NCI-H1105 treated with DMSO at 0.1 percent for 48 hours (cell line): Measurements from ENCODE around the gene TBX1.
"Not testable (repeated sequence)": the region's sequence is repeated elsewhere in the genome, so short reads cannot be mapped to it uniquely, and the experiment has no call there.

ENCODE experiments used
- DNase-seq: peaks from one replicate; lab custom pipeline; 2025; lab: John Stamatoyannopoulos, UW

Gene TBX1

GRCh38 chr22:19765477-19766239 lies 5.1 kb downstream of the TBX1 start:
- DNase-seq = no peak

- no peak for DNase-seq
These were observed 5.6 kb downstream of the TBX1 start for GRCh38 chr22:19766240-19766510.

- DNase-seq = no peak
These were observed 6.2 kb downstream of the TBX1 start for GRCh38 chr22:19766511-19767426.

DNA sequence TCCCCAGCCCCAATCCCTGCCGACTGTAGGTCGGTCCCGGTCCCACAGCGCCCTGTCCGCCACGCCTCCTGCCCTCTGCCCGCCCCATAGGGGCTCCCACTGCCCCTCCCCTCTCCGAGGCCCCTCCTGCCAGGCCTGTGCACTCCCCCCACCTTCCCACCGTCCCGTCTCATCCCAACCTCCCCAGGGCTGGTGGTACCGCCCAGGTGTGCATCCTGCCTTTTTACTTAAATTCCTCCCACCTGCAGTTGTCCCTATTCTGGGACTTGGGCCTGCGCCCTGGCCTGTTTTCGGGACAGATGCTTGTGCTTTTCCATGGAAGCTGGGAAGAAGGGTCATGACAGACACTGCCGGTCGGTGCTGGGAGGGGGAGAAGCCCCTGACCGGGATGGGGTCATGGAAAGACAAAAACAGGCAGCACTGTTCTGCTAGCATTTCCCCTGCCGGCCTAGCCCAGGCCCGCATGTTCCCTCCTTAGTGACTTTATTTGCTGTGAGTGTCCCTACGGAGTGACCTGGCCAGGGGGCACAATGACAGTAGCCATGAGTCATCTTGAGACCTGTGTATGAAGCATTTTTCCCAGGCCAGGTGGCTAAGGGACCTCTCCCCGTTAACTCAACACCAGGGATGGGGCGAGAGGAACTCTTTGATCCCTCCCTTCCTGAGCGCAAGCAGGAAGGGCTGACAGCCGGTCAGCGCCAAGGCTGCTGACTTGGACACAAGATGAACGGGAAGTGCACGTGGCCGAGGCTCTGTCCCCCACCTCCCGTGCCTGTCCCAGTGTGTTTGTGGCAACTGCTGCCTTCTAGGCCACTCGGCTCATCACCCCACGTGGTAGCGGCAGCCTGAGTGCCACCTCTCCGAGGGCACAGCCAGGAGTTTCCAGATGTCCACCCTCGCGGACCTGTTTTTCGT lies 7.1 kb downstream of the TBX1 start:
- DNase-seq = no peak

- DNase-seq = no peak
These were observed 8.8 kb downstream of the TBX1 start for GRCh38 chr22:19769393-19769715.

DNA sequence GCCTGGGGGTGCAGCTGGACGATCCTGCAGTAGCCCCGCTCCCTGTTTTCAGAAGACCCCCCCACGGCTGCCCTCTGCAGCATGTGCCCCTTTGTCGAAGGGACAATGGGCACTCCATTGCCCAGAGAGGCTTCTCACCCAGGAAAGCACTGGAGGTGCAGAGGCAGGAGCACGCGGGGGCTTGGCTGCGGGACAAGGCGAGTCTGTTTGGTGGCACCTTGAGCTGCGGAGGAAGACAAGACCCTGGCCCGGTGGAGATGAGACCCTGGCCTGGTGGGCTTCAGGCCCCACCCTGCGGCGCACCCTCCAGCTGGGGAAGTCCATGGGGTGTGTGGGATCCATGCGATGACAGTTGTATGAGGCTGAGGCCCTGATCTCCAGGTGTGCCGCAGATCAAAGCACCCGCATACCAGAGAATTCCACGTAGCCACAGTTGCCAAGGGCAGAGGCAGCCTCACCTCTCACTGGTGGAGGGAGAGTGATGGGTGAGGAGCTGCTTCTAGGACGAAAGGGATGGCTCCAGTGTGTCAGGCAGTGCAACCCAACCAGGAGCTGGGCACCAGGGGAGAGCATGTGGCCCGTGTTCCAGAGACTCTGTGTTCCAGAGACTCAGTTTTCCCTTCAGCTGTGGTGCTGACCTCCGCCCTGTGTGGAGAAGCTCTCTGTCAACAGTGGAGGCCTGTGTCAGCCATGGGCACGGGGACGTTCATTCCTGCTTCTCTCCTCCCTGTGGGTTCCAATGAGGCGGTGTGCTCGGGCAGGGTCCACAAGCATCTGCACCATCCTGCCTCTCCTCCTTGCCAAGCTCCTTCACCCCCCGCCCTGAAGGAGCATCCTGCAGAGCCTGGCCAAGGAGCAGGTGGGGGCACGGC lies 10.0 kb downstream of the TBX1 start:
- no peak for DNase-seq

GRCh38 chr22:19772422-19772672 lies 11.8 kb downstream of the TBX1 start:
- no peak for DNase-seq

GRCh38 chr22:19772673-19773469 lies 12.3 kb downstream of the TBX1 start:
- DNase-seq = no peak

- no peak for DNase-seq
These were observed 13.0 kb downstream of the TBX1 start for GRCh38 chr22:19773470-19774040.

DNA sequence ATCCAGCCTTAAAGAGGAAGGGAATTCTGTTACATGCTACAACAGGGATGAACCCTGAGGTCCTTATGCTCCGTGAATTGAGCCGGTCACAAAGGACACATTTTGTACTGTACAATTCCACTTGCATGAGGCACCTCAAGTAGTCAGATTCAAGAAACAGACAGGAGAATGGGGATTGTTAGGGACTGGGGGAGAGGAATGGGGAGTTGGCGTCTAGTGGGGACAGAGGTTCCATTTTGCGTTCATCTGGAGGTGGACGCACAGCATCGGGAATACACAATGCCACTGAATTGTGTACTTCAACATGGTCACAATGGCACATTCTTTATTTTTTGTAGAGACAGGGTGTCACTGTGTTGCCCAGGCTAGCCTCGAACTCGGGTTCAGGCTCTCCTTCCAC lies 14.1 kb downstream of the TBX1 start:
- no peak for DNase-seq

GRCh38 chr22:19775496-19776325 lies 15.1 kb downstream of the TBX1 start:
- DNase-seq = no peak

- no peak for DNase-seq
These were observed 16.0 kb downstream of the TBX1 start for GRCh38 chr22:19776433-19777031.

- not testable (repeated sequence) for DNase-seq
These were observed 16.6 kb downstream of the TBX1 start for GRCh38 chr22:19777192-19777591.

- DNase-seq = no peak
These were observed 18.4 kb downstream of the TBX1 start for GRCh38 chr22:19779011-19779421.

DNA sequence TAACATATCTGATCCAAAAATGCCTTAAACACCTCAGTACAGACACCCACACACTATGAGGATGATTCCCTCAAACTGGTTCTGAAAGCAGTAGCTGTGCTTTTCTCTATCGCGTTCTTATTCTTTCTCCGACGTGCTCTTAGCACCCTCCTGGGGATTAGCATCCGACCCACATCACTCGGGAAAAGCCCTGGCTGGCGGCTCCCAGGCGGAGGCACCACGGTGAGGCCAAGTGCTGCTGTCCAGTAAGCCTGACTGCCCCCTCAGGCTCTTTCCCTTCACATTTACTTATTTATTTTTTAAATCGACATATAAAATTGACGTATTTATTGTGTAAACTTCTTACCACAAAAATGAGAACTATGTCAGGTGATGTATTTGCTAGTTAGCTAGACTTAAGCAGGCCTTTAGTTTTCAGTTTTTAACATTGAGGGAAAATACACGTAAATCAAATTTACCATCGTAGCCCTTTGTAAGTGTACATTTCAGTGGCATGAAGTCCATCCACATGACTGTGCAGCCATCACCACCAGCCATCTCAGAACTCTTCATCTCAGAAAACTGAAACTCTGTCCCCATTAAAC lies 19.2 kb downstream of the TBX1 start:
- no peak for DNase-seq

GRCh38 chr22:19782533-19782932 lies 22.0 kb downstream of the TBX1 start:
- DNase-seq = no peak

DNA sequence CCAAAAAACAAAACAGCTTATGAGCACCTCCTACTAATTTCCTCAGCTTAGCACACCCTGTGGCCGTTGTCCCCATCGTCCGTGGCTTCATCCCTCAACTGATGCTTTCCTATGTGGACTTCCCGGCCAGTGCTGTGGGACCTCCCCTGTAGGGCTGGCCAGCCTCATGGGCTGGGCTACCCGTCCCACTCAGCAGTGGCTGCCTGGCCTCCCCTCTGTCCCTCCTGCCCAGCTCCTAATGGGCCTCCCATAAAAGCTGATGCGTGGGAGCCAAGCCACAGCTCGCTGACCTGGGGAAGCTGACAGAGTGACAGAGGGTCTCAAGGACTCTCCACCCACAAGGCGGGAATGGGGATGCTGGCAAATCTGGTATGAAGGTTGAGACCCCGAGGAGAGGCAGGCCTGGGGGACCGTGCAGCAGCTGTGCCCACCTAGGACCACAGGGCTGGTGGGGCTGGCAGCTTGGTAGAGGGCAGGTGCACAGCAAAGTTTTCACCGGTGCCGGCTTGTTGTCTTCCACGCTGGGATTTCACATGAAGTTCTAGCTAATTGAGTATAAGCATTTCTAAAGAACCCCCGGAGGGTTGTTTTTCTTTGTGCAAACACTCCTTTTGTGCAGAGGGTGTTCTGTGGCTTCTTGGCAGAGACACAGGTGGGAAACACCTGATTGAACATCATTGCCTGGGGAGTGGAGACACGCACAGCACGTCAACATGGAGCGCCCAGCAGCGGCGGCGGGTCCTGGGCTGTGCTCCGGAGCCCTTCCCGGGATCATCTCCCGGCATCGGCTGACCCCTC lies 23.2 kb downstream of the TBX1 start:
- DNase-seq = no peak
